Hindlimb muscle (tissue), 1 donor: ENCODE data around the gene KIR2DL3. TPM values are rescaled to one million over a fixed set of nuclear protein-coding genes. Genes with fewer than 3 reads are reported as not detected.
"Not testable (repeated sequence)": the region's sequence is repeated elsewhere in the genome, so short reads cannot be mapped to it uniquely, and the experiment has no call there.

Experiments used
- DNase-seq: peaks from one replicate; pipeline ENCODE4 v3.0.0-alpha.2; 2013
- polyA plus RNA-seq: library from polyadenylated mRNA; unstranded; fragments of 120-200 nt; gene quantifications from one replicate; pipeline ENCODE4 v1.2.1, GENCODE V29; 2013; ENCODE audit not compliant: insufficient read length

Gene KIR2DL3
- polyA plus RNA-seq: not detected

- not testable (repeated sequence) for DNase-seq
These were observed at the start of gene KIR2DL3 for GRCh38 chr19:54738306-54738705. Gene KIR2DL3 (plus strand): TSS chr19:54738513. CDS start chr19:54738546, 33 bp downstream.

- DNase-seq: no peak
These were observed 46.6 kb upstream of the KIR2DL3 start for GRCh38 chr19:54691582-54692297.

- DNase-seq: no peak
These were observed 46.1 kb upstream of the KIR2DL3 start for GRCh38 chr19:54692298-54692615.

GRCh38 chr19:54694648-54695047, 43.7 kb upstream of the KIR2DL3 start:
- no peak for DNase-seq

GRCh38 chr19:54696117-54696548, 42.2 kb upstream of the KIR2DL3 start:
- DNase-seq: no peak

- no peak for DNase-seq
These were observed 41.5 kb upstream of the KIR2DL3 start for GRCh38 chr19:54696766-54697165.

GRCh38 chr19:54697716-54698115, 40.6 kb upstream of the KIR2DL3 start:
- not testable (repeated sequence) for DNase-seq

- no peak for DNase-seq
These were observed 33.4 kb upstream of the KIR2DL3 start for GRCh38 chr19:54704928-54705327.

- DNase-seq: no peak
These were observed 30.4 kb upstream of the KIR2DL3 start for GRCh38 chr19:54707962-54708361.

GRCh38 chr19:54708781-54709180, 29.5 kb upstream of the KIR2DL3 start:
- no peak for DNase-seq

- DNase-seq: no peak
These were observed 28.9 kb upstream of the KIR2DL3 start for GRCh38 chr19:54709212-54709948.

GRCh38 chr19:54709956-54710355, 28.4 kb upstream of the KIR2DL3 start:
- not testable (repeated sequence) for DNase-seq

- no peak for DNase-seq
These were observed 14.2 kb upstream of the KIR2DL3 start, which contains the start of gene KIR3DL3 for GRCh38 chr19:54724142-54724541. Gene KIR3DL3 (plus strand): TSS chr19:54724442. CDS start chr19:54724497, 55 bp downstream.

GRCh38 chr19:54724644-54725043, 13.7 kb upstream of the KIR2DL3 start:
- DNase-seq: no peak

GRCh38 chr19:54725321-54725720, 13.0 kb upstream of the KIR2DL3 start:
- DNase-seq: no peak

GRCh38 chr19:54727562-54727961, 10.8 kb upstream of the KIR2DL3 start:
- no peak for DNase-seq

- DNase-seq: no peak
These were observed 10.1 kb upstream of the KIR2DL3 start for GRCh38 chr19:54728167-54728566.

- no peak for DNase-seq
These were observed 8.7 kb upstream of the KIR2DL3 start for GRCh38 chr19:54729416-54730188.

- no peak for DNase-seq
These were observed 7.1 kb upstream of the KIR2DL3 start for GRCh38 chr19:54731191-54731590.

GRCh38 chr19:54738715-54739114, 402 bp downstream of the KIR2DL3 start:
- no peak for DNase-seq

GRCh38 chr19:54739587-54740497, 1.5 kb downstream of the KIR2DL3 start:
- DNase-seq: no peak

GRCh38 chr19:54741950-54742349, 3.6 kb downstream of the KIR2DL3 start:
- not testable (repeated sequence) for DNase-seq
